IPS-18c (cell line): ENCODE results near the gene LAMA5.
A peak's percentile ranks its signal among the peaks of the same experiment; 100 is the strongest.

Experiments
- H3K4me3 ChIP-seq: 2 replicates; pipeline ENCODE4 v1.7.0; 2013; ENCODE audit warnings: low read depth, mild to moderate bottlenecking, low read length, moderate library complexity; ENCODE audit not compliant: insufficient read depth
- H3K9me3 ChIP-seq: one replicate; pipeline ENCODE4 v1.6.1; 2013; ENCODE audit warnings: mild to moderate bottlenecking, low read length, moderate library complexity; ENCODE audit not compliant: control insufficient read depth, insufficient read depth

The LAMA5 gene

GRCh38 chr20:62393830-62394229 is 26.7 kb upstream of the LAMA5 start:
- no peak overlapping the region for H3K4me3 ChIP-seq
- peaks cover 2% of the 10 kb centered on the region for H3K9me3 ChIP-seq

- peaks cover 2% of the 10 kb centered on the region for H3K9me3 ChIP-seq
Observed at GRCh38 chr20:62393335-62393665, 26.2 kb upstream of the LAMA5 start.

GRCh38 chr20:62392621-62393334 is 25.7 kb upstream of the LAMA5 start:
- H3K4me3 ChIP-seq, result no peak overlapping the region
- no peaks in the 10 kb centered on the region for H3K9me3 ChIP-seq

More at GRCh38 chr20:62393335-62393665, 26.2 kb upstream of the LAMA5 start:
- no peak overlapping the region for H3K4me3 ChIP-seq

GRCh38 chr20:62392077-62392418 is 24.9 kb upstream of the LAMA5 start:
- no peak overlapping the region for H3K4me3 ChIP-seq

GRCh38 chr20:62391165-62392076 is 24.3 kb upstream of the LAMA5 start:
- Histone ChIP-seq H3K4me3 (no peak overlapping the region), H3K9me3 (peaks cover 4% of the 10 kb centered on the region)

More at GRCh38 chr20:62392077-62392418, 24.9 kb upstream of the LAMA5 start:
- H3K9me3 ChIP-seq, result peaks cover 4% of the 10 kb centered on the region

- Histone ChIP-seq H3K9me3 (peaks cover 4% of the 10 kb centered on the region), H3K4me3 (no peak overlapping the region)
Observed at GRCh38 chr20:62390317-62391164, 23.4 kb upstream of the LAMA5 start.

GRCh38 chr20:62389601-62390087 is 22.5 kb upstream of the LAMA5 start:
- no peak overlapping the region for H3K4me3 ChIP-seq
- H3K9me3 ChIP-seq, result peaks cover 4% of the 10 kb centered on the region

GRCh38 chr20:62388839-62389600 is 21.9 kb upstream of the LAMA5 start:
- Histone ChIP-seq H3K9me3 (peaks cover 4% of the 10 kb centered on the region), H3K4me3 (no peak overlapping the region)

GRCh38 chr20:62387933-62388635 is 21.0 kb upstream of the LAMA5 start:
- peaks cover 4% of the 10 kb centered on the region for H3K9me3 ChIP-seq
- peak overlapping the region; percentile 72 for H3K4me3 ChIP-seq

- Histone ChIP-seq H3K9me3 (peaks cover 4% of the 10 kb centered on the region), H3K4me3 (peak overlapping the region; percentile 72)
Observed at GRCh38 chr20:62387219-62387913, 20.3 kb upstream of the LAMA5 start.

GRCh38 chr20:62386383-62387218 is 19.5 kb upstream of the LAMA5 start, which contains the start of gene RPS21:
TSS of gene RPS21 (plus strand) at chr20:62387103. CDS start at chr20:62387339, 236 bp downstream.
- peak within 1 kb of the TSS; percentile 72 for H3K4me3 ChIP-seq
- peaks cover 4% of the 10 kb centered on the region for H3K9me3 ChIP-seq

- peaks cover 4% of the 10 kb centered on the region for H3K9me3 ChIP-seq
- H3K4me3 ChIP-seq, result no peak overlapping the region
Observed at GRCh38 chr20:62382306-62383198, 15.4 kb upstream of the LAMA5 start.

- Histone ChIP-seq H3K4me3 (no peak overlapping the region), H3K9me3 (no peaks in the 10 kb centered on the region)
Observed at GRCh38 chr20:62381842-62382241, 14.7 kb upstream of the LAMA5 start.

- no peaks in the 10 kb centered on the region for H3K9me3 ChIP-seq
- H3K4me3 ChIP-seq, result no peak overlapping the region
Observed at GRCh38 chr20:62381202-62381797, 14.2 kb upstream of the LAMA5 start.
